NCI-H187 (cell line): ENCODE data around the gene MSLN.

Source experiments
- DNase-seq, 2 experiments: peaks; one replicate each; lab custom pipeline; 2025; lab: John Stamatoyannopoulos, UW

Gene MSLN

DNA sequence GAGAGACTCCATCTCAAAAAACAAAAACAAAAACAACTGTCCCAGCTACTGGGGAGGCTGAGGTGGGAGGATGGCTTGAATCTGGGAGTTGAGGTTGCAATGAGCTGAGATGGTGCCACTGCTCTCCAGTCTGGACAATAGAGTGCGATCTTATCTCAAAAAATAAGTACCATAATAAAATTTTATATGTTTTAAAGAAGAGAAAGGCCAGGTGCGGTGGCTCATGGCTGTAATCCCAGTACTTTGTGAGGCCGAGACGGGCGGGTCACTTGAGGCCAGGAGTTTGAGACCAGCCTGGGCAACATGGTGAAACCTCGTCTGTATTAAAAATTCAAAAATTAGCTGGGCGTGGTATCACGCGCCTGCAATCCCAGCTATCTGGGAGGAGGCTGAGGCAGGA is 16.3 kb downstream of the MSLN start:
- DNase-seq = no peak

DNA sequence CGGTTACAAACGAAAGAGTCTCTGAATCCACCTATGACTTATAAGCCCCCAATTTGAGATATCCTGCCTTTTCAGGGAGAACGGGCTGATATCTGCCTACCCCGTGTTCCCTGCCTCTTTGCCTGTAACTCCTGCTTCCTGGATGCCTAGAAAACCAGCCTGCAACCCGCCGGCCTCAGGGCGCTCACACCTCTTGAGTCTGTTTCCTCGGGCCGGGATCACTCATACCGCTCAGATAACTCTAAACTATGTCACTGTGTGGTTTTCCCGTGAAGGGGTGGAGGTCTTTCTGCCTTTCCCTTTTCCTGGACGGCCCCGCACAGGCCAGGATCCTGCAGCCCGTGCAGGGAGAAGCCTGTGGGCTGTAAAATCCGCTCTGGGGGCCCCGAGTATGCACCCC is 17.3 kb downstream of the MSLN start:
- DNase-seq = no peak

- no peak for DNase-seq
Measured at GRCh38 chr16:778447-778846, 17.9 kb downstream of the MSLN start.

GRCh38 chr16:778909-779527 is 18.5 kb downstream of the MSLN start:
- DNase-seq = no peak

- no peak for DNase-seq
Measured at GRCh38 chr16:779561-779960, 19.0 kb downstream of the MSLN start.

- DNase-seq = no peak
Measured at GRCh38 chr16:780296-780695, 19.8 kb downstream of the MSLN start.

- no peak for DNase-seq
Measured at GRCh38 chr16:781346-782010, 20.9 kb downstream of the MSLN start.

DNA sequence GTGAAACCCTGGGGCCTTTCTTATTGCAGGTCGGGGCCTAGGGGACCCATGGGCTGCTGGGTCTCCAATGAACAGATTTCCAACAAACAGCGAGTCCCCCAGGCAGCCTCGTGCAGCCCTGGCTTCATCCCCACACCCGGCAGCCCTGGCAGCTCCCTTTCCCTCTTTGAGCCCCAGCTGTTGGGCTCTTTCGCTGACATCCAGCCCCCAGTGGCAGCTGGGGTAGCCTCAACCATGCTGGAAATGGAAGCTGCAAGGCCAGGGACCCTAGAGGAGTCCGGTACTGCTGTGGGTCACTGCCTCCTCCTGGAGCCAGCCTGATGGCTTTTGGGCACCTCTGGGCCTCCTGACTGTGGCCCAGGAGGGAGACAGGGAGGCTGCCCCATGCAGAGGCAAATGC is 21.7 kb downstream of the MSLN start:
- DNase-seq = no peak

DNA sequence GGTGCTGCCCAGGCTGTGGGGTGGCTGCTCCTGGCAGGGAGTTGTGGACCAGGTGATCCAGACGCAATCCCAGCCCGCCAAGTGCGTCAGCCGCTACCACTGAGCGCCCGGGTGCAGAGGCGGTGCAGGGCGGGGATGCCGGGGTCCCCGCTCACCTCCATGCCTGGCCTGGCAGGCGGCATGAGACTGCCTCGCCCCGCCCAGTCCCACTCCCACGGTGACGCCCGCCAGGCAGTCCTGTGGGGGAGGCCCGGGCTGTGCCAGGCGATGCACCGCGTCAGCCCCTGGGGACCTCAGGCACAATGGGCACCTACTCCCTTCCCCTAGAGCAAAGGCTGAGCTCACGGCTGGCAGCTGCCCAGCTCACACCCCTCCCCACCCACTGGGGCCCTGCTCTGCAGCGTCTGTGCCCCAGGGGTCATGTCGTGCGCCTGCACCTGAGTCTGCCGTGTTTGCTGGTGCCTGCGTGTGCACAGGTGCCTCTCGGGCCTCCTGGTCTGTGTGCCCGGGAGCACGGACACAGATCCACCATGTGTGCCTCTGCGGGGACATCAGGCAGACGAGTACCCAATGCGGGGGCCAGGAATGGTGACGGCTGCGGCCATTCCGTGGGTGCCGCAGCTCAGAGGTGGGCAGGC is 22.4 kb downstream of the MSLN start:
- no peak for DNase-seq

DNA sequence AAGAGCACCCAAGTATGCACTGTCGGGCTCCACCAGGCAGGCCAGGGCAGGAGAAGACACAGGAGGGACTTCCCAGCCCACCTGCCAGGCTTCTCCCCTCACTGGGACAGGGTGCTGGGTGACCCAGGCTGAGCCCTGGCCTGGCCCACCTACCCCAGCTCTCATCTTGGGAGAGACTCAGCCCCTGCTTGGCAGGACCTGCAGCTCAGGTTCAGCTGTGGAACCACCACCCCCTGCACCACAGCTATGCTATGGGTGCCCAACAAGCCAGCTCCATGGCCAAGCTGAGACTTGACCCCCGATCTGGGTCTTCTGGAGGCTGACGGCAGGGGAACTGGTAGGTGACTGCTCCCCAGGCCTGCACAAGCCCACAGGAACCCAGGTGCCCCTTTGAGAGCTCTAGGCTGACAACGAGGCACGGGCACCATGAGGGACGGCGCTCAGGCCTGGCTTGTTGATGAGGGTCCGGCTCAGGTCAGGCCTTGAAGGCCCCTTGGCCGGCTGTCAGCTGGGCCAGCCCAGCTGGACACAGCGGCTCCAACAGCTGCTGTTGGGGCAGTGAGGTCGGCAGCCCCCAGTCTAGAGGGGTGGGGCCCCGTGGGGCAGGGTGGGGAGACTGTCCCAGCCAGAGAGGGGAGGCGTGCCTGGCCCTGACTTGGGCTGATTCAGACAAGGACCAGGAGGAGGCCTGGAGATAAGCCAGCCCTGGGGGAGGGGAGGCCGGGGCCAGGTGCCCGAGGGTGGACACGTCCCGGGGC is 23.0 kb downstream of the MSLN start:
- no peak for DNase-seq

DNA sequence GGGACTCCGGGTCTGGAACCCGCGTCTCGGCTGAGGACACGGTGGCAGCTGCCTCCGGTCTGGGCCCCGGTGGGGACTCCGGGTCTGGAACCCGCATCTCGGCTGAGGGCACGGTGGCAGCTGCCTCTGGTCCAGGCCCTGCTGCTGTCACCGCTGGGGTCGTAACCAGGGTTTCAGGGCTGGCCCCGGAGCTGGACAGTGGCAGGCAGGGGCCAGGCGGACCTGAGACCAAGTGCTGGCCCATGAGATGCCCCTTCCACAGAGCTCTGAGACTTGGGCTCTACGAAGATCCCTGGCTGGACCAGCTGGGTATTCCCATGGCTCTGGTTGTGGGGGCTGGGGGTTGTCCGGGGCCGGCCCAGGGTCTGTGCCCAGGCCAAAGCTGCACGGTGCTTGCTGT is 23.9 kb downstream of the MSLN start:
- no peak for DNase-seq

DNA sequence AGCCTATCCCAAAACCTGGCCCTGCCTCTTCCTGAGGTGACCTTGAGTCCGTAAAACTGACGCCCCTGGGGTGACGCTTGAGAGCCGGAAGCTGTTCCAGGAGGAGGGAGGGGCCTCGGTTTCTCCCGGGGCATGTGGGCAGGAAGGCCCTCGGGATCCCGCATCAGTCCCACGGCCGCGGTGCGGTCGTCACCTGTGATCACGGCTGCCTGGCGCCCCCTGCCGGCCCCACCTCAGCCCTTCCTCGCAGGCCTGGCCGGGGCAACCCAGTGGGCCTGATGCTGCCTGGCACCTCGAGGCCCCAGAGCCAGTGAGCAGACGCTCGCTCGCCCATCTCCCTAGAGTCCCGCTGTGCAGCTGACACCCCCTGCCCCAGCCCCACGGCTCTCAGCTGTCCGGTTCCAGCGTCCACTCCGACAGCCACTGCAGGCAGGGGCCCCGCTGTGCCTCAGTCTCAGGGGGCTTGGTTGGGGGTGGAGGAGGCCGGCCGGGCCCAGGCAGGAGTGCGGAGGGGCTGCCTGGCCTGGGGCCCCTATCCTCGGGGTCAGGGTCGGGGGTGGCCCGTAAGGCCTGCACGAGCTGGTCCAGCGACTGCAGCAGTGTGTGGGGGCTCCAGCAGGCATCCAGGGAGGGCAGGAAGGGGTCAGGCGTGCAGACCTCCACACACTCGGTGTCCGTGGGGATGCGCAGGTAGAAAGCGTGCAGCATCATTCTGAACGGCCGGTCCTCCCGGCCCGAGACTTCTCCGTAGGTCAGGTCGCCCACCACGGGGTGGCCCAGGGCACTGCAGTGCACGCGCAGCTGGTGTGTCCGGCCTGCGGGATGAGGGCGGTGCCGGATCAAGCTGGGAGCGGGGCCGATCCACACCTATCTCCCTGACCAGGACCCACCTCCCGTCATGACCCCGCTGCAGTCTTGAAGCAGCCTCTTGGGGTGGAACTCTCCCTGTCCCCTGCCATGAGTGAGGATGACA is 25.3 kb downstream of the MSLN start:
- no peak for DNase-seq

- no peak for DNase-seq
Measured at GRCh38 chr16:787321-787966, 26.9 kb downstream of the MSLN start.

- DNase-seq = no peak
Measured at GRCh38 chr16:787978-788398, 27.5 kb downstream of the MSLN start, which contains the start of gene RPUSD1. Gene RPUSD1, minus strand, starts transcription at chr16:788381. Its CDS starts 644 bp downstream, at chr16:787737.

GRCh38 chr16:788399-789126 is 28.0 kb downstream of the MSLN start, which contains the start of gene CHTF18:
Gene CHTF18, plus strand, starts transcription at chr16:788620. Its CDS starts 65 bp downstream, at chr16:788685.
- peak; percentile 86 to 93 for DNase-seq

DNA sequence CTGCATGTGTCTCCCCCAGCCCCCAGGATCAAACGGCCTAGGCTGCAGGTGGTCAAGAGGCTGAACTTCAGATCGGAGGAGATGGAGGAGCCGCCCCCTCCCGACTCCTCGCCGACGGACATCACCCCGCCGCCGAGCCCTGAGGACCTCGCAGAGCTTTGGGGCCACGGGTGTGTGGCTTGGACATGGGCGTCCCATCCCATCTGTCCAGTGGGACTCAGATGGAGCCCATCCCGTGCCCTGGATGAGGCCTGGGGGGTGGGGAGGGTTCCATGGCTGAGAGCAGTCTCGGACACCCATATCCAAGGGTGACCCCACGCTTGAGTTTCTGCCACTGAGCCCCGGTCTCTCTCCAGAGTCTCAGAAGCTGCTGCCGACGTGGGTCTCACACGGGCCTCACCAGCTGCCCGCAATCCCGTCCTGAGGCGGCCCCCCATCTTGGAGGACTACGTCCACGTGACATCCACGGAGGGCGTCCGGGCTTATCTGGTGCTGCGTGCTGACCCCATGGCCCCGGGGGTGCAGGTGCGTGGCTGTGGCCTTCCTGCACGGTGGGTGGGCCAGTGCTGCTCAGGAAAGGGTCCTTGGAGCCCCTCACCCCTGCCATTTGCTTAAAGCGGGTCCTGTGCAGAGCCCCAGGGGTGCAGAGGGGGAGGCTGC is 28.8 kb downstream of the MSLN start:
- no peak for DNase-seq

- DNase-seq = no peak
Measured at GRCh38 chr16:790086-790485, 29.6 kb downstream of the MSLN start.

GRCh38 chr16:791131-791530 is 30.6 kb downstream of the MSLN start:
- no peak for DNase-seq

DNA sequence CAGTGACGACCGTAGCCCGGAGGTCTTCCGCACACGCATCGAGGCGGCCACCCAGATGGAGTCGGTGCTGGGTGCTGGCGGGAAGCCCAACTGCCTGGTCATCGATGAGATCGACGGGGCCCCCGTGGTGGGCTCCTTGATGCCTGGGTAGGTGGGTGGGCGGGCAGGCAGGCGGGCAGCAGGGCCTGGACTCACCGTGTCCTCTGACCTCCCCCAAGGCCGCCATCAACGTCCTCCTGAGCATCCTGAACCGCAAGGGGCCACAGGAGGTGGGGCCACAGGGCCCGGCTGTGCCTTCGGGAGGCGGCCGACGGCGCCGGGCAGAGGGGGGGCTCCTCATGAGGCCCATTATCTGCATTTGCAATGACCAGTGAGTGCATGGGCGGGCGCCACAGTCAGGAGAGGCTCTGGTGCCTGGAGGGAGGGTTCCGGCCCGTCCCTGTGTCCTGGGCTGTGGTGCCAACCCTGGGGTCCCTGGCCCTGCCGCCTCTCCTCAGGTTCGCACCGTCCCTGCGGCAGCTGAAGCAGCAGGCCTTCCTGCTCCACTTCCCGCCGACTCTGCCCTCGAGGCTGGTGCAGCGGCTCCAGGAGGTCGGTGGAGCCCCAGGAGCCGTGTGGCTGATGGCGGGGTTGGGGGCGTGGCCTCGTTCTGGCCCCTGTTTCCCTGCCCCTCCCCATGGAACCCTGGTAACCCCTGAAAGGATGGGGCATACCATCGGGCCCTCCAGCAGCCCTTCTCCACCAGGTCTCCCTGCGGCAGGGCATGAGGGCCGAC is 31.9 kb downstream of the MSLN start:
- no peak for DNase-seq
